HG03439 (cell line): Measurements from ENCODE around the gene PPP4R4.

ENCODE experiments used
- ATAC-seq: cut with Tn5 transposase; IDR thresholded peaks from one replicate; pipeline ENCODE4 v1.9.1; 2021; ENCODE audit warnings: mild to moderate bottlenecking, moderate library complexity; ENCODE audit not compliant: unreplicated experiment

PPP4R4 gene

GRCh38 chr14:94173885-94174603 lies at the start of gene PPP4R4:
PPP4R4 (plus strand) TSS chr14:94174322; CDS start chr14:94174466, 144 bp downstream.
- ATAC-seq, result peak; percentile 80

- no peak for ATAC-seq
These were observed 49.3 kb upstream of the PPP4R4 start for GRCh38 chr14:94124582-94125377.

- no peak for ATAC-seq
These were observed 48.3 kb upstream of the PPP4R4 start for GRCh38 chr14:94125659-94126418.

- no peak for ATAC-seq
These were observed 47.8 kb upstream of the PPP4R4 start for GRCh38 chr14:94126419-94126677.

GRCh38 chr14:94126800-94127199 lies 47.3 kb upstream of the PPP4R4 start:
- ATAC-seq, result no peak

- ATAC-seq, result no peak
These were observed 46.8 kb upstream of the PPP4R4 start for GRCh38 chr14:94127330-94127729.

GRCh38 chr14:94128216-94128839 lies 45.8 kb upstream of the PPP4R4 start:
- no peak for ATAC-seq

- peak; percentile 82 for ATAC-seq
These were observed 44.9 kb upstream of the PPP4R4 start, which contains the start of gene IFI27L2 for GRCh38 chr14:94129111-94129757. IFI27L2 (minus strand) TSS chr14:94129604; CDS start chr14:94129564, 40 bp downstream.

- no peak for ATAC-seq
These were observed 44.2 kb upstream of the PPP4R4 start for GRCh38 chr14:94129758-94130414.

GRCh38 chr14:94132285-94132887 lies 41.7 kb upstream of the PPP4R4 start:
- ATAC-seq, result peak; percentile 40

GRCh38 chr14:94135476-94135875 lies 38.6 kb upstream of the PPP4R4 start:
- no peak for ATAC-seq

GRCh38 chr14:94136575-94137331 lies 37.4 kb upstream of the PPP4R4 start:
- ATAC-seq, result no peak

GRCh38 chr14:94138251-94138650 lies 35.9 kb upstream of the PPP4R4 start:
- no peak for ATAC-seq

GRCh38 chr14:94139006-94139405 lies 35.1 kb upstream of the PPP4R4 start:
- ATAC-seq, result no peak

- no peak for ATAC-seq
These were observed 34.7 kb upstream of the PPP4R4 start for GRCh38 chr14:94139421-94139820.

GRCh38 chr14:94142247-94142646 lies 31.9 kb upstream of the PPP4R4 start:
- ATAC-seq, result no peak

GRCh38 chr14:94142836-94143235 lies 31.3 kb upstream of the PPP4R4 start:
- no peak for ATAC-seq

GRCh38 chr14:94143239-94143638 lies 30.9 kb upstream of the PPP4R4 start:
- no peak for ATAC-seq

- no peak for ATAC-seq
These were observed 30.4 kb upstream of the PPP4R4 start for GRCh38 chr14:94143711-94144110.
